H9 (cell line): Measurements from ENCODE around the gene ECHS1. TPM values are rescaled to one million over a fixed set of nuclear protein-coding genes. Genes with fewer than 3 reads are reported as not detected.

Experiments
- DNase-seq: peaks from one replicate; pipeline ENCODE4 v3.0.0-alpha.2; 2017
- H2AFZ ChIP-seq: one replicate; pipeline ENCODE4 v1.6.1; 2013; ENCODE audit warnings: mild to moderate bottlenecking, low read length, control low read depth, moderate library complexity
- H2AK5ac ChIP-seq: 2 replicates; pipeline ENCODE4 v1.6.1; 2013; ENCODE audit warnings: low read length, control low read depth, mixed read lengths; ENCODE audit not compliant: insufficient read length
- H2BK120ac ChIP-seq: one replicate; pipeline ENCODE4 v1.6.1; 2013; ENCODE audit warnings: low read depth, mild to moderate bottlenecking, low read length, control low read depth, inconsistent platforms; ENCODE audit not compliant: poor library complexity, severe bottlenecking
- H2BK12ac ChIP-seq: 2 replicates; pipeline ENCODE4 v1.6.1; 2013; ENCODE audit warnings: low read length, control low read depth, mixed read lengths, low read depth; ENCODE audit not compliant: insufficient read length
- H2BK15ac ChIP-seq: 2 replicates; pipeline ENCODE4 v1.6.1; 2013; ENCODE audit warnings: low read depth, low read length, control low read depth
- H2BK20ac ChIP-seq: one replicate; pipeline ENCODE4 v1.6.1; 2013; ENCODE audit warnings: low read depth, mild to moderate bottlenecking, low read length, control low read depth, inconsistent platforms; ENCODE audit not compliant: poor library complexity, severe bottlenecking
- H2BK5ac ChIP-seq: 2 replicates; pipeline ENCODE4 v1.6.1; 2013; ENCODE audit warnings: low read length, control low read depth, mixed read lengths; ENCODE audit not compliant: insufficient read length
- H3K14ac ChIP-seq: 2 replicates; pipeline ENCODE4 v1.6.1; 2013; ENCODE audit warnings: low read length, control low read depth; ENCODE audit not compliant: insufficient read depth
- H3K18ac ChIP-seq: 2 replicates; pipeline ENCODE4 v1.6.1; 2013; ENCODE audit warnings: low read depth, mild to moderate bottlenecking, mixed read lengths, low read length, control low read depth; ENCODE audit not compliant: insufficient read length
- H3K23ac ChIP-seq: 2 replicates; pipeline ENCODE4 v1.6.1; 2013; ENCODE audit warnings: low read length, control low read depth, mixed read lengths, low read depth; ENCODE audit not compliant: insufficient read length
- H3K23me2 ChIP-seq: 2 replicates; pipeline ENCODE4 v1.6.1; 2013; ENCODE audit warnings: low read depth, mild to moderate bottlenecking, mixed read lengths, low read length, control low read depth; ENCODE audit not compliant: insufficient read length, poor library complexity, severe bottlenecking
- H3K27ac ChIP-seq: 2 replicates; pipeline ENCODE4 v1.5.1; 2013; ENCODE audit warnings: low read length, control low read depth, mixed read lengths, low read depth; ENCODE audit not compliant: insufficient read length
- H3K27me3 ChIP-seq: 2 replicates; pipeline ENCODE4 v1.6.1; 2013; ENCODE audit warnings: low read length, control low read depth, inconsistent platforms; ENCODE audit not compliant: insufficient read depth
- H3K4ac ChIP-seq: 2 replicates; pipeline ENCODE4 v1.6.1; 2013; ENCODE audit warnings: low read depth, mild to moderate bottlenecking, control low read depth, inconsistent platforms, low read length, moderate library complexity
- H3K4me1 ChIP-seq: 2 replicates; pipeline ENCODE4 v1.6.1; 2013; ENCODE audit warnings: low read length, control low read depth, inconsistent platforms; ENCODE audit not compliant: insufficient read depth
- H3K4me2 ChIP-seq: 2 replicates; pipeline ENCODE4 v1.6.1; 2013; ENCODE audit warnings: low read length, control low read depth, mixed read lengths; ENCODE audit not compliant: insufficient read length, insufficient read depth
- H3K56ac ChIP-seq: 2 replicates; pipeline ENCODE4 v1.6.1; 2013; ENCODE audit warnings: low read depth, mild to moderate bottlenecking, mixed read lengths, low read length, control low read depth; ENCODE audit not compliant: insufficient read length
- H3K79me1 ChIP-seq: 2 replicates; pipeline ENCODE4 v1.6.1; 2013; ENCODE audit warnings: low read depth, mild to moderate bottlenecking, moderate library complexity, low read length, control low read depth, inconsistent platforms; ENCODE audit not compliant: insufficient read depth, poor library complexity, severe bottlenecking
- H3K79me2 ChIP-seq: 2 replicates; pipeline ENCODE4 v1.6.1; 2013; ENCODE audit warnings: low read length, control low read depth, inconsistent platforms; ENCODE audit not compliant: insufficient read depth
- H3K9ac ChIP-seq: 2 replicates; pipeline ENCODE4 v1.6.1; 2013; ENCODE audit warnings: low read length, control low read depth, mixed read lengths; ENCODE audit not compliant: insufficient read length; ENCODE audit errors: extremely low read depth
- H3K9me3 ChIP-seq: one replicate; pipeline ENCODE4 v1.6.1; 2013; ENCODE audit warnings: low read depth, low read length, inconsistent platforms; ENCODE audit not compliant: control insufficient read depth
- H3T11ph ChIP-seq: one replicate; pipeline ENCODE4 v1.6.1; 2013; ENCODE audit warnings: mild to moderate bottlenecking, low read length, control low read depth, inconsistent platforms
- H4K20me1 ChIP-seq: one replicate; pipeline ENCODE4 v1.6.1; 2013; ENCODE audit not compliant: control insufficient read depth, insufficient read length, insufficient read depth
- H4K5ac ChIP-seq: 2 replicates; pipeline ENCODE4 v1.6.1; 2013; ENCODE audit warnings: low read depth, mild to moderate bottlenecking, mixed read lengths, low read length, control low read depth; ENCODE audit not compliant: insufficient read length
- H4K8ac ChIP-seq: replicated peaks from 2 replicates; pipeline ENCODE4 v1.6.1; 2013; ENCODE audit warnings: low read length, control low read depth, mixed read lengths, low read depth; ENCODE audit not compliant: insufficient read length
- H4K91ac ChIP-seq: 2 replicates; pipeline ENCODE4 v1.6.1; 2013; ENCODE audit warnings: low read depth, mild to moderate bottlenecking, moderate library complexity, mixed read lengths, low read length, control low read depth; ENCODE audit not compliant: insufficient read length
- H3K27ac Mint-ChIP-seq, 3 experiments: 2 replicates in 2 of 3; 3 replicates in 1 of 3; pipeline ENCODE4 v1.8.0; 2020 to 2021; ENCODE audit warnings: mixed read lengths in 3 of 3, mild to moderate bottlenecking in 1 of 3, moderate library complexity in 1 of 3
- H3K27me3 Mint-ChIP-seq: 2 replicates; pipeline ENCODE4 v1.8.0; 2021; ENCODE audit warnings: low read depth, mild to moderate bottlenecking, moderate library complexity, mixed read lengths
- H3K36me3 Mint-ChIP-seq, 3 experiments: 2 replicates in 2 of 3; 3 replicates in 1 of 3; pipeline ENCODE4 v1.8.0; 2020 to 2021; ENCODE audit warnings: low read depth in 3 of 3, mixed read lengths in 3 of 3; ENCODE audit not compliant: insufficient read depth in 1 of 3
- H3K4me1 Mint-ChIP-seq, 2 experiments: 2 replicates each; pipeline ENCODE4 v1.8.0; 2020; ENCODE audit warnings: mixed read lengths in 2 of 2
- H3K4me3 Mint-ChIP-seq, 2 experiments: 2 replicates in 1 of 2; 3 replicates in 1 of 2; pipeline ENCODE4 v1.8.0; 2020 to 2021; ENCODE audit warnings: mild to moderate bottlenecking in 2 of 2, mixed read lengths in 2 of 2, moderate library complexity in 1 of 2
- H3K9me3 Mint-ChIP-seq, 2 experiments: 2 replicates in 1 of 2; 3 replicates in 1 of 2; pipeline ENCODE4 v1.8.0; 2020; ENCODE audit warnings: mild to moderate bottlenecking in 2 of 2, mixed read lengths in 2 of 2, moderate library complexity in 1 of 2
- CTCF ChIP-seq: fragments of 200-600 bp; sonication (generic); conservative IDR thresholded peaks from 3 replicates; pipeline ENCODE4 v1.8.0; 2021; ENCODE audit warnings: antibody characterized with exemption, mild to moderate bottlenecking
- WGBS: extraction: QIAGEN DNeasy Blood & Tissue Kit; methylation state at CpG from one replicate; pipeline ENCODE4 v1.1.7; 2013; ENCODE audit warnings: missing lambda C conversion rate, low lambda C conversion rate, mixed read lengths; ENCODE audit not compliant: insufficient read length; ENCODE audit errors: extremely low coverage; 5-methylcytosine and 5-hydroxymethylcytosine counted together
- total RNA-seq: library from RNA; stranded (reverse); gene quantifications from 2 replicates; pipeline ENCODE4 v1.2.1, GENCODE V29; 2021

The ECHS1 gene
- total RNA-seq, 1 experiment from 2014 or later: 94.1 TPM

GRCh38 chr10:133315847-133316246, 57.3 kb downstream of the ECHS1 start:
- Mint-ChIP-seq H3K4me1 (peaks cover 0 to 9% of the 10 kb centered on the region in 2 experiments; a peak in 1 of 4 replicates), H3K4me3 (no peak overlapping the region), H3K27ac (no peak overlapping the region), H3K27me3 (peaks cover 21% of the 10 kb centered on the region), H3K36me3 (peaks cover 2 to 22% (median 19%) of the 10 kb centered on the region in 3 experiments; a peak in 6 of 7 replicates), H3K9me3 (peaks cover 4 to 5% of the 10 kb centered on the region in 2 experiments; a peak in 4 of 5 replicates)
- TF ChIP-seq CTCF: no peak
- H3K4me2 ChIP-seq: no peak overlapping the region
- H2BK15ac ChIP-seq: no peak overlapping the region
- H3K4ac ChIP-seq: no peak overlapping the region
- H3K14ac ChIP-seq: no peak overlapping the region
- H3K56ac ChIP-seq: no peak overlapping the region
- no peaks in the 10 kb centered on the region for H3K4me1 ChIP-seq
- no peak overlapping the region for H2AK5ac ChIP-seq
- H3K9ac ChIP-seq: no peak overlapping the region
- no peak overlapping the region for H3K18ac ChIP-seq
- H3K23me2 ChIP-seq: no peaks in the 10 kb centered on the region
- H2BK120ac ChIP-seq: no peak overlapping the region
- H3K79me2 ChIP-seq: no peaks in the 10 kb centered on the region
- no peak overlapping the region for H3T11ph ChIP-seq
- no peak overlapping the region for H2BK5ac ChIP-seq
- no peak overlapping the region for H3K27ac ChIP-seq
- no peak overlapping the region for H2BK20ac ChIP-seq
- no peak overlapping the region for H4K8ac ChIP-seq
- H3K9me3 ChIP-seq: no peaks in the 10 kb centered on the region
- no peaks in the 10 kb centered on the region for H4K20me1 ChIP-seq
- H2AFZ ChIP-seq: no peak overlapping the region
- H3K79me1 ChIP-seq: no peaks in the 10 kb centered on the region
- no peak overlapping the region for H2BK12ac ChIP-seq
- H3K27me3 ChIP-seq: peaks cover 4% of the 10 kb centered on the region; the same call in 1 of the 2 replicates
- WGBS: no CpG with 5 or more reads among the region's 5 CpGs
- H4K91ac ChIP-seq: no peak overlapping the region
- no peak overlapping the region for H4K5ac ChIP-seq
- H3K23ac ChIP-seq: no peak overlapping the region
- no peak for DNase-seq
